ENCODE results near the gene BRSK2. TPM values are rescaled to one million over a fixed set of nuclear protein-coding genes. Genes with fewer than 3 reads are reported as not detected.
A peak's percentile ranks its signal among the peaks of the same experiment; 100 is the strongest.

BRSK2 gene
- polyA plus RNA-seq, 1 of the 3 experiments (the other 2 are of a cell fraction): 0.64 TPM

DNA sequence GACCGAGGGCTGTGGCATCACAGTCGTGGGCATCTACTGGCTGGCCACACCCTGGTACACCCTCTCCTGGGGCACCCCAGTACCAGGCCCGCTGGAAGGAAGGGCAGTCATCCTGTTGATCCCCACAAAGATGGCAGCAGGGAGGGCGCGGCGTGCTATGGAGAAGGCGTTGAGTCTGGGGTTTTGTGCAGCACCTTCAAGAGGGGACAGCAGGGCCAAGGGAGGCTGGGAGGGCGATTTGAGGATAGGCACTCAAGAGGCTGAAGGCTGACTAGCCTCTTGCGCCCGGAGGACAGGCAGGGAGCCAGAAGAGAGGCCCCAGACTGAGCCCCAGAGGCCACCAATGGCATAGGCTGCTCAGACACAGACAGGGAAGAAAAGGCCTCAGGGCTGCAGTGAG lies 2.2 kb upstream of the BRSK2 start:
- no peak for DNase-seq
- peaks cover 0 to 36% of the 10 kb centered on the region in 2 experiments; a peak in 1 of 4 replicates for H3K4me1 ChIP-seq (ENCODE audit: control insufficient read depth in 1 of 2, insufficient read depth in 2 of 2, low read depth in 1 of 2, low read length in 1 of 2)
- TF ChIP-seq TEAD4 (IDR thresholded peaks at IDR 0.05; ENCODE audit: borderline replicate concordance, insufficient read depth) (no peak), FOXM1 (IDR thresholded peaks at IDR 0.05; ENCODE audit: low read depth) (no peak), CHD2 (IDR thresholded peaks at IDR 0.05; ENCODE audit: low read length, partially characterized antibody) (no peak), RFX5 (IDR thresholded peaks at IDR 0.05; ENCODE audit: low read length) (no peak), MAX (IDR thresholded peaks at IDR 0.05; ENCODE audit: low read depth) (no peak), RXRA (IDR thresholded peaks at IDR 0.05; ENCODE audit: borderline replicate concordance, low read depth) (no peak)
- TF ChIP-seq, protein P1, sequence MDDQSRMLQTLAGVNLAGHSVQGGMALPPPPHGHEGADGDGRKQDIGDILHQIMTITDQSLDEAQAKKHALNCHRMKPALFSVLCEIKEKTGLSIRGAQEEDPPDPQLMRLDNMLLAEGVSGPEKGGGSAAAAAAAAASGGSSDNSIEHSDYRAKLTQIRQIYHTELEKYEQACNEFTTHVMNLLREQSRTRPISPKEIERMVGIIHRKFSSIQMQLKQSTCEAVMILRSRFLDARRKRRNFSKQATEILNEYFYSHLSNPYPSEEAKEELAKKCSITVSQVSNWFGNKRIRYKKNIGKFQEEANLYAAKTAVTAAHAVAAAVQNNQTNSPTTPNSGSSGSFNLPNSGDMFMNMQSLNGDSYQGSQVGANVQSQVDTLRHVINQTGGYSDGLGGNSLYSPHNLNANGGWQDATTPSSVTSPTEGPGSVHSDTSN (IDR thresholded peaks at IDR 0.05): no peak
- no peaks in the 10 kb centered on the region for H3F3A ChIP-seq (replicated peaks; ENCODE audit: insufficient read depth)
- no peak overlapping the region for H2AFZ ChIP-seq (ENCODE audit: low read depth)
- CTCF ChIA-PET: interaction anchor here (0.9 to 1.1 kb wide), 3 partner anchors 132 to 833 kb away, joined by 3 read pairs; no protein-coding TSS in a partner anchor
- POLR2A ChIA-PET: no interaction called here
- H3K9ac ChIP-seq: no peak overlapping the region
- H3K27me3 ChIP-seq (ENCODE audit: insufficient read depth): peaks cover 19% of the 10 kb centered on the region
- 85% methylated on average over 10 of the region's 10 CpGs for WGBS (ENCODE audit: low lambda C conversion rate)
- no peaks in the 10 kb centered on the region for H3K36me3 ChIP-seq (replicated peaks in 1 of 2; ENCODE audit: control insufficient read depth in 1 of 2, insufficient read depth in 2 of 2, low read length in 1 of 2)
- no peaks in the 10 kb centered on the region for H3K9me2 ChIP-seq
- H4K20me1 ChIP-seq (ENCODE audit: insufficient read depth): no peaks in the 10 kb centered on the region
- H3K4me2 ChIP-seq: no peak overlapping the region
- H3K4me3 ChIP-seq (ENCODE audit: low read depth in 2 of 2, low read length in 1 of 2): no peak overlapping the region
- H3K27ac ChIP-seq (ENCODE audit: low read depth in 2 of 2, low read length in 1 of 2): no peak overlapping the region
- H3K9me3 ChIP-seq: no peaks in the 10 kb centered on the region
- no peaks in the 10 kb centered on the region for H3K79me2 ChIP-seq (ENCODE audit: insufficient read depth)

GRCh38 chr11:1387961-1388762 lies 1.6 kb upstream of the BRSK2 start:
- CTCF ChIA-PET: interaction anchor here (0.6 to 1.8 kb wide), 4 partner anchors 95 to 372 kb away, joined by 3 to 7 read pairs (median 4); no protein-coding TSS in a partner anchor
- no peaks in the 10 kb centered on the region for H3K79me2 ChIP-seq (ENCODE audit: insufficient read depth)
- WGBS (ENCODE audit: low lambda C conversion rate): 79% methylated on average over 17 of the region's 22 CpGs
- peak; percentile 23; the same call in 1 of the 2 replicates for TF ChIP-seq RAD21 (IDR thresholded peaks at IDR 0.05; ENCODE audit: low read length)
- TF ChIP-seq, protein P2, sequence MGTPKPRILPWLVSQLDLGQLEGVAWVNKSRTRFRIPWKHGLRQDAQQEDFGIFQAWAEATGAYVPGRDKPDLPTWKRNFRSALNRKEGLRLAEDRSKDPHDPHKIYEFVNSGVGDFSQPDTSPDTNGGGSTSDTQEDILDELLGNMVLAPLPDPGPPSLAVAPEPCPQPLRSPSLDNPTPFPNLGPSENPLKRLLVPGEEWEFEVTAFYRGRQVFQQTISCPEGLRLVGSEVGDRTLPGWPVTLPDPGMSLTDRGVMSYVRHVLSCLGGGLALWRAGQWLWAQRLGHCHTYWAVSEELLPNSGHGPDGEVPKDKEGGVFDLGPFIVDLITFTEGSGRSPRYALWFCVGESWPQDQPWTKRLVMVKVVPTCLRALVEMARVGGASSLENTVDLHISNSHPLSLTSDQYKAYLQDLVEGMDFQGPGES (IDR thresholded peaks at IDR 0.05; ENCODE audit: low read depth, low read length): no peak
- H3K36me3 ChIP-seq (replicated peaks in 1 of 2; ENCODE audit: control insufficient read depth in 1 of 2, insufficient read depth in 2 of 2, low read length in 1 of 2): no peaks in the 10 kb centered on the region
- H3K4me1 ChIP-seq (ENCODE audit: control insufficient read depth in 1 of 2, insufficient read depth in 2 of 2, low read depth in 1 of 2, low read length in 1 of 2): peaks cover 0 to 42% of the 10 kb centered on the region in 2 experiments; a peak in 1 of 4 replicates
- no peaks in the 10 kb centered on the region for H4K20me1 ChIP-seq (ENCODE audit: insufficient read depth)
- H3K9me2 ChIP-seq: no peaks in the 10 kb centered on the region
- POLR2A ChIA-PET: no interaction called here
- peaks cover 21% of the 10 kb centered on the region for H3K27me3 ChIP-seq (ENCODE audit: insufficient read depth)
- no peak overlapping the region for H3K9ac ChIP-seq
- no peak for DNase-seq
- no peak overlapping the region for H3K27ac ChIP-seq (ENCODE audit: low read depth in 2 of 2, low read length in 1 of 2)
- H3K4me3 ChIP-seq (ENCODE audit: low read depth in 2 of 2, low read length in 1 of 2): no peak overlapping the region
- no peaks in the 10 kb centered on the region for H3F3A ChIP-seq (replicated peaks; ENCODE audit: insufficient read depth)
- H2AFZ ChIP-seq (ENCODE audit: low read depth): no peak overlapping the region
- H3K9me3 ChIP-seq: no peaks in the 10 kb centered on the region
- H3K4me2 ChIP-seq: peak overlapping the region; percentile 95; the same call in 1 of the 2 replicates
